GM18517 (cell line): Measurements from ENCODE around the gene SPDYE8.
"Not testable (repeated sequence)": the region's sequence is repeated elsewhere in the genome, so short reads cannot be mapped to it uniquely, and the experiment has no call there.

Source experiments
- ATAC-seq: cut with Tn5 transposase; IDR thresholded peaks from one replicate; pipeline ENCODE4 v1.9.1; 2021; ENCODE audit warnings: mild to moderate bottlenecking, moderate library complexity; ENCODE audit not compliant: unreplicated experiment

The SPDYE8 gene, protein sequence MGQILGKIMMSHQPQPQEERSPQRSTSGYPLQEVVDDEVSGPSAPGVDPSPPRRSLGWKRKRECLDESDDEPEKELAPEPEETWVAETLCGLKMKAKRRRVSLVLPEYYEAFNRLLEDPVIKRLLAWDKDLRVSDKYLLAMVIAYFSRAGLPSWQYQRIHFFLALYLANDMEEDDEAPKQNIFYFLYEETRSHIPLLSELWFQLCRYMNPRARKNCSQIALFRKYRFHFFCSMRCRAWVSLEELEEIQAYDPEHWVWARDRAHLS

DNA sequence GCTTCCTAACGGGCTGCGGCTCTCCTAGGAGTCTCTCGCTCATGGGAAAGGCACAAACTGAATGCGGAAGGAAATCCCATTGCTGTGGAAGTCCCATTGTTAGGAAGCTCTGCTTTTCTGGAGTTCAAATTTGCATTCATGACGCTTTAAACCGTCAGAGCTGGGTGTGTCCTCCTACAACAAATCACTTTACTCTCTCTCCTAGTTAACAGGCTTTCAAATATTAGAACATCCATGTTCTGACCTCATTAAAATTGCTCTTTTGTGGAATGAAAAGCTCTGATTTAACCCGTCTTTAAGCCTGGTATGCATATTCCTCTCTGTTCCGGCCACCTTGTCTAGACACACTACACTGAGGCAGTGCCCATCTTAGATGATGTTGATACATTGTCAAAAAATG is at the start of gene SPDYE8:
Gene SPDYE8, minus strand, starts transcription at position 101 of the 400 bp plus-strand sequence. CDS start 1,800 bp downstream, outside the sequence.
- ATAC-seq: not testable (repeated sequence)

DNA sequence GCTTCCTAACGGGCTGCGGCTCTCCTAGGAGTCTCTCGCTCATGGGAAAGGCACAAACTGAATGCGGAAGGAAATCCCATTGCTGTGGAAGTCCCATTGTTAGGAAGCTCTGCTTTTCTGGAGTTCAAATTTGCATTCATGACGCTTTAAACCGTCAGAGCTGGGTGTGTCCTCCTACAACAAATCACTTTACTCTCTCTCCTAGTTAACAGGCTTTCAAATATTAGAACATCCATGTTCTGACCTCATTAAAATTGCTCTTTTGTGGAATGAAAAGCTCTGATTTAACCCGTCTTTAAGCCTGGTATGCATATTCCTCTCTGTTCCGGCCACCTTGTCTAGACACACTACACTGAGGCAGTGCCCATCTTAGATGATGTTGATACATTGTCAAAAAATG is 28.2 kb upstream of the SPDYE8 start, which contains the start of gene SPDYE11:
Gene SPDYE11, minus strand, starts transcription at position 101 of the 400 bp plus-strand sequence. CDS start 1,800 bp downstream, outside the sequence.
- not testable (repeated sequence) for ATAC-seq

DNA sequence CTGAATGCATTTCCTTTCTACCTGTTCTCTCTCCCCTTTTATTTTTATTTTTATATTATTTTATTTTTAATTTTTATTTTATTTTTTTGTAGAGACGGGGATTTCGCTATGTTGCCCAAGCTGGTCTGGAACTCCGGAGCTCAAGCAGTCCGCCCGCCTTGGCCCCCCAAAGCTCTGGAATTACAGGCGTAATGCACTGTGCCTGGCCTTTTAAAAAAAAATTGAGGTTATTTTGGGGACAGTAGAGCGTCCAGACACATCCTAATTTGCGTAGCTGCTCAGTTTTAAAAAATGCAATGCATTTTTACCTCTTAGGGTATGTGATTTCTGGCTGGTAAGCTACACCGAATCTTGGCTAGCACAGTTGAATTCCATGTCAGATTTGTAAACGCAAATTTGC is 23.1 kb downstream of the SPDYE8 start:
- not testable (repeated sequence) for ATAC-seq

DNA sequence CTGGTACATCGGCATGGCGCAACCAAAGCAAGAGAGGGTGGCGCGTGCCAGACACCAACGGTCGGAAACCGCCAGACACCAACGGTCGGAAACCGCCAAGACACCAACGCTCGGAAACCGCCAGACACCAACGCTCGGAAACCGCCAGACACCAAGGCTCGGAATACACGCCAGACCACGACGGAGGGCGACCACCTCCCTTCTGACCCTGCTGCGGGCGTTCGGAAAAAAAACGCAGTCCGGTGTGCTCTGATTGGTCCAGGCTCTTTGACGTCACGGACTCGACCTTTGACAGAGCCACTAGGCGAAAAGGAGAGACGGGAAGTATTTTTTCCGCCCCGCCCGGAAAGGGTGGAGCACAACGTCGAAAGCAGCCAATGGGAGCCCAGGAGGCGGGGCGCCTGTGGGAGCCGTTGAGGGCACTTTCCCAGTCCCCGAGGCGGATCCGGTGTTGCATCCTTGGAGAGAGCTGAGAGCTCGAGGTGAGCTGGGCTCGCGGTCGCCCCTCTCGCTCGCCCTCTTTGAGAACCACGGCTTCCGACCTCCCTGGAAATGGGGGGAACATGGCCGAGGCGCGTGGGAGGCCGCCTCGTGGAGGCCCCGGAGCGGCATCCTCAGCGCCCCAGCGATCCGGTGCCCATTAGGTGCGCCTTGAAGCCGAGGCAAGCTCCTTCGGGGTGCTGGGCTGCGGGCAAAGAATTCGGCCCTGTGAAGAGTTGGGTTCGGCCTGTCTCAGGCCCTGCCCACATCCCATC is 23.7 kb downstream of the SPDYE8 start:
- peak; percentile 78 for ATAC-seq

DNA sequence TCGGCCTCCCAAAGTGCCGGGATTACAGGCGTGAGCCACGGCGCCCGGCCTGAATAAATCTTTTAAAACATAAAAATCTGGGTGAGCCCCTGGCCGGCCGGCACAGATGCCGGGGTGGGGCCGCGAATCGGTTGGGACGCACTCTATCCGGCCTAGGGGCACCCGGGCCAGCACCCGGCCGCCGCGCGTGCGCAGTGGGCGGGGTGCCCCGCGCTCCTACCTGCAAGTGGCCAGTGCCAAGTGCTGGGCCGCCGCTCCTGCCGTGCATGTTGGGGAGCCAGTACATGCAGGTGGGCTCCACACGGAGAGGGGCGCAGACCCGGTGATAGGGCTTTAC is 24.2 kb downstream of the SPDYE8 start:
- ATAC-seq: peak; percentile 68

DNA sequence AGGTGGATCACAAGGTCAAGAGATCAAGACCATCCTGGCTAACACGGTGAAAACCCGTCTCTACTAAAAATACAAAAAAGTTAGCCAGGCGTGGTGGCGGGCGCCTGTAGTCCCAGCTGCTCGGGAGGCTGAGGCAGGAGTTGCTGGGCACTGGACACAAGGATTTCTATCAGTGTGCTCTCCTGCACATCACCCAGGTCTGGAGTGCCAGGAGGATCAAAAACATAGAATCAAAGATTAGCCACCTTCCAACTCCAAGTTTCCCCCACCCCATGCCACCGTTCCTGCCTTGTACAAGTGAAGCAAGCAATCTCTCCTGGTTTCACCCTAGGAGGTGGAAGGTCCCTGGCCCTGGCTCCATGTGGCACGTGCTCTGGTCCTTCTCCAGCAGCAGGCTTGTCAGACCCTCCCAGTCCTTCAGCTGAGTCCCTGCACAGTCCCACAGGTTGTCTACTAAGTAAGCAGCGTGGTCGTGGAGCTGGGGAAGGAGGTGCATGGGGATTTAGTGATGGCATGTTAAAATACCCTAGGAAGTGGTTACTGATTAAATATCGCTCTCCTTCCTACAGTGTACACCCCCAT is 31.6 kb downstream of the SPDYE8 start:
- not testable (repeated sequence) for ATAC-seq

DNA sequence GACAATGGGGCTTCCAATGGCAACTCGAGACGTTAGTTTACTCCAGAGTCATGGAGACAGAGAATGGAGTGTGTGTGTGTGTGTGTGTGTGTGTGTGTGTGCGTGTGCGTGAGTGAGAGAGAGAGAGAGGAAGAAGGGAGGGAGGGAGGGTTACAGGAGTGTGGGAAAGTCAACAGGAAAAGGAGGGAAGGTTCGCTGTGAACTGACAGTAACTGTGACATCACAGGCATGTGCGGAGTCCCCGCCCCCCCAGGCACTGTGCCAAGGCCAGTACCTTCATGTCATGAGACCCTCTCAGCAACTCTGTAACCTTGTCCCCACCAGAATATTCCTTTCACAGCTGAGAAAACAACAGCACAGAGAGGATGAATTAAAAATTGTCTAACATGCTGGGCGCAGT is 32.1 kb downstream of the SPDYE8 start:
- not testable (repeated sequence) for ATAC-seq

DNA sequence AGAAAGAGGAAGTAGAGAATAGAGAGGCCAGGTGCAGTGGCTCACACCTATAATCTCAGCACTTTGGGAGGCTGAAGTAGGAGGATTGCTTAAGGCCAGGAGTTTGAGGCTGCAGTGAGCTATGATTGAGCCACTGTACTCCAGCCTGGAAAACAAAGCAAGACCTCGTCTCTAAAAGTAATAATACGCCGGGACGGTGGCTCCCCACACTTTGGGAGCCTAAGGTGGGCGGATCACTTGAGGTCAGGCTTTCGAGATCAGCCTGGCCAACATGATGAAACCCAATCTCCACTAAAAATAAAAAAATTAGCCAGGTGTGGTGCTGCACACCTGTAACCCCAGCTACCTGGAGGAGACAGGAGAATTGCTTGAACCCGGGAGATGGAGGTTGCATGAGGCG is 34.1 kb downstream of the SPDYE8 start:
- ATAC-seq: not testable (repeated sequence)

DNA sequence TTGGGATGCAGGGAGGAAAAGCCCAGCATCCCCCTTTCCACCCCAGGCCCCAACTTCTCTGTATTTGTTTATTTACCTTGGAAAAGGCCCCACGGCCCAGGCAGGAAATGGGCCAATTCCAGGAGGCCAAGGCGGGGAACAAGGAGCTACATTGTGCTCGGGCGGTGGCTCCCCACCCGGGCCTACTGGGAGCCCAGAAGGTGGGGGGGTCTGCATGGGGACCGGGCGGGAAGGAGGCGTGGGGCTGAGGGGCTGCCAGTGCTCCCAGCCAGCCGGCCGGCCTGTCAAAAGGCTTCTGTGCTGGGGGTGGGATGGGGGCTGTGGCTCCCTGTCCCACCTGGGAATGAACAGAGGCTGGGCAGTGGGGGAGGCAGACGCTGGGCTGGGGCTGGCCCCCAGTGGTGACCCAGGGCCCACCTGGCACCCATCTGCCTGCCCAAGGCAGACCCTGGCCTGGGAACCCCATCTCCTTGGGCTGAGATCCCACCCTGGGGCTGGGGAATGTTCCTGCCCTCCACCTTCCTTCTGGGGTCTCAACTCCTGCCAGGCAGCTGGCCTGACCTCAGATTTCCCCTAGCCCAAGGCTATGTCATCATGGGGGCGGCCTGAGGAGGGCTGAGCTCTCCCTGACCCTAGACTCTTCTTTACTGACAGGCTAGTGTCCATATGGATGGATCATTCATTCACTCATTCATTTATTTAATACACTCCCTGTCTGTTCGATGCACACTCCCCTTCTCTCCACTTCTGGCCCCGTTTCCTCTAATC is 39.2 kb downstream of the SPDYE8 start:
- ATAC-seq: not testable (repeated sequence)

DNA sequence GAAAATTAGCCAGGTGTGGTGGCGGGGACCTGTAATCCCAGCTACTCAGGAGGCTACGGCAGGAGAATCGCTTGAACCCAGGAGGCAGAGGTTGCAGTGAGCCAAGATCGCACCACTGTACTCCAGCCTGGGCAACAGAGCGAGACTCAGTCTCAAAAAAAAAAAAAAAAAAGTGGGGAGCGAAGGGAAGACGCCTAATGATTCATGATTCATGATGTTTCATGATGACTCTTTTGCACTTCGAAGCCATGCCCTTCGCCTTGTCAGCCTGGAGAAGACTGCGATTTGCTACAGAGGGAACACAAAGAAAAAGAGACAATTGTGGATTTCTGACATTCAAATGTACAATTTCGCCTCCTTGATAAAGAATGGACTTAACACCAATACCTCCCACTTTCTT is 47.5 kb downstream of the SPDYE8 start:
- not testable (repeated sequence) for ATAC-seq

DNA sequence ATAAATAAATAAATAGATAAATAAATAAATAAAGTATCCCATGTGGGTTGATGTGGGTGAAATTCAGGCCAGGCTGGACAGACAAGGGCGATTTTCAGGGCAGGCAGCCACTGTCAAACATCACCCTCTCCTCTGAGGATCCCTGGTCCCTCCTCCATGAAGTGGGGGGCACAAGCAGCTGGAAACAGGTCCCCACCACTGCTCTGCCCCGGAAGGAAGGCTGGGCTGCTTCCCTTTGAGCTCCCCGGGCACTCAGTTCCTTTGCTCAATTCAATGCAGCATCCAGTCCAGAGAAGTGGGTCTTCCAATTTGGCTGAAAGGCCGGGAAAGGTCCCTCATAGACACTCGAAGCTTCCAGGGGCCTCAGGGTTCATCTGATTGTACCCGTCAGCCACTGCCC is 49.2 kb downstream of the SPDYE8 start:
- ATAC-seq: not testable (repeated sequence)

DNA sequence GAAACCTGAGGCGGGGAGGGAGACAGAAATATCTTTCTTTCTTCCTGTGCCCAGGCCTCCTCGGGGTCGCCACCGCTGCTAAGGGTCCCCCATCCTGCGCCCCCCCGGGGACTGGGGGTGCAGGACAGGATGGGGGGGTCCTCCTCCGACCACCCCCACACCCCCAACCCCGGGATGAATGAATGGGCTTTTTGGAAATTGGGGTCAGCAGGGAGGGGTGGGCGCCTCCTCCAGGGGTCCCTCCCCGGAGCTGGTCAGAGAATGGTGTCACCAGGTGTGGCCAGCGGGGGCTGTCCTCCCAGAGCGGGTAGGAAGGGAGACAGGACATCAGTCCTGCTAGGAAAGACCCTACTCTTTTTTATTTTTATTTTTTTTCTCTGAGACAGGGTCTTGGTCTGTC is 53.1 kb downstream of the SPDYE8 start:
- not testable (repeated sequence) for ATAC-seq

DNA sequence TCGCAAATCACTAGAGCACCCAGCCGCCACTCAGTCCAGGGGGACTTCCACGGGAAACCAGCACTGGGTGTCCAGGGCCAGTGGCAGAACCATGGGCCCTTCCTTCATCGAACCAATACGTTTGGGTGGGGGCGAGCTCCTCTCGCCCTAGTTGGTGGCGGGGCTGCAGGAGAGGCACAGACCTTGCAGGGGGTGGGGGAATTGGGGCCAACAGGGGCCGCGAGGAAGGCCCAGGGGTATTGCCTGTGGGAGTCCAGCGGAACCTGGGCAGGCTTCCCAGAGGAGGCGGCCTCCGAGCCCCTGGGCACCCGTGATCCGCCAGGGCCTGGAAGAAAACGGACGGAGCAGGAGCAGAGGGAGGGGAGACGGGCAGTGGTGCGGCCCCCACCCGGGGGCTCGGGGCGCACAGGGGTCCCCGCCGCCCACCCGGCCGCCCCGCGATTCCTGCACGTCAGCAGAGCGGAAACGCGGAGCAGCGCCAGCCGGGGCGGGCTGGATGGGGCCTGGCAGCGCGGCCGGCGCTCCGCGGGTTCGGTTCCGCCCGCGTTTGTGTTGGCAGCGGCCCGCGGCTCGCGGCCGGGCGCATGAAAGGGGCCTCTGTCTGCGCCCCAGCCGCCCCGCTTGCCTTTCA is 53.8 kb downstream of the SPDYE8 start:
- not testable (repeated sequence) for ATAC-seq

DNA sequence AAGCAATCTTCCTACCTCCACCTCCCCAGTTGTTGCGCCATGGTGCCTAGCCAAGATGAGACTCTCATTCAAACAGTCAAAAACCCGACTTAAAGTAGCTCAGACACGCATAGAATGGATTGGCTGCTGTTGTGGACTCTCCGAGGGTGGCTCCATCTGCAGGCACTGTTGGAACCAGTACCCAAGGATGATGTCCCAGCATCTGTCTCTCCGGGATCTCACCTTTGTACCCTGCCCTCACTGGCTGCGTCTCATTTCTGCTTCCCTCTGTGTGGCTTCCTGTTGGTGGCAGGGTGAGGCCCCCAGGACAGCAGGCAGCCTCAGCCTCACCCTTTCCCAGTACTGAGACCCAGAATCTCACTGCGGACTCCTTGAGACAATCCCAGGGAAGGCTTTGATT is 54.8 kb downstream of the SPDYE8 start:
- ATAC-seq: not testable (repeated sequence)

DNA sequence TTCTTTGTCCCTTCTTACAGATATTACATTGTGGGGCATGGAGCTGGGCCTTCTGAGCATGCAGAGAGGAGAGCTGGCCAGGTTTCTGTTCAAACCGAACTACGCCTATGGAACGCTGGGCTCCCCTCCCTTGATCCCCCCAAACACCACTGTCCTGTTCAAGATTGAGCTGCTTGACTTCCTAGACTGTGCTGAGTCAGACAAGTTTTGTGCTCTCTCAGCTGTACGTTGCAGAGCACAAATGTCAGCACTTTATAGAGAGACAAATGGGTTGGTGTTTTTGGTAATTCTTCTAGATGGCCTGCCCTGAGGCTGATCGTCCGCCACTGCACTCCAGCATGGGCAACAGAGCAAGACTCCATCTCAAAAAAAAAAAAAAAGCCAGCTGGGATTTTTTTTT is 58.1 kb downstream of the SPDYE8 start:
- ATAC-seq: not testable (repeated sequence)
